NCI-H2107 (cell line): ENCODE measurements around the gene PCDHB2.
"Not testable (repeated sequence)": the region's sequence is repeated elsewhere in the genome, so short reads cannot be mapped to it uniquely, and the experiment has no call there.

Source experiments
- DNase-seq: peaks from one replicate; lab custom pipeline; 2025; lab: John Stamatoyannopoulos, UW

The PCDHB2 gene

GRCh38 chr5:141094481-141095262 lies at the start of gene PCDHB2:
TSS of gene PCDHB2 (plus strand) at chr5:141094615. CDS start at chr5:141094791, 176 bp downstream.
- DNase-seq, result no peak

GRCh38 chr5:141050622-141051520 lies 43.5 kb upstream of the PCDHB2 start, which contains the start of gene PCDHB1:
TSS of gene PCDHB1 (plus strand) at chr5:141051374. CDS start at chr5:141051471, 97 bp downstream.
- no peak for DNase-seq

GRCh38 chr5:141051521-141051866 lies 42.9 kb upstream of the PCDHB2 start:
- no peak for DNase-seq

- no peak for DNase-seq
These were observed 16.6 kb upstream of the PCDHB2 start for GRCh38 chr5:141077826-141078225.

GRCh38 chr5:141082228-141082627 lies 12.2 kb upstream of the PCDHB2 start:
- DNase-seq, result no peak

- no peak for DNase-seq
These were observed 9.9 kb upstream of the PCDHB2 start for GRCh38 chr5:141084487-141084989.

- no peak for DNase-seq
These were observed 837 bp downstream of the PCDHB2 start for GRCh38 chr5:141095263-141095641.

GRCh38 chr5:141096181-141096580 lies 1.8 kb downstream of the PCDHB2 start:
- DNase-seq, result not testable (repeated sequence)

GRCh38 chr5:141096586-141096985 lies 2.2 kb downstream of the PCDHB2 start:
- DNase-seq, result not testable (repeated sequence)

GRCh38 chr5:141100243-141100805 lies 5.9 kb downstream of the PCDHB2 start, which contains the start of gene PCDHB3:
TSS of gene PCDHB3 (plus strand) at chr5:141100473. CDS start at chr5:141100650, 177 bp downstream.
- DNase-seq, result peak; percentile 70

- DNase-seq, result no peak
These were observed 6.6 kb downstream of the PCDHB2 start for GRCh38 chr5:141101059-141101458.

GRCh38 chr5:141102070-141102469 lies 7.7 kb downstream of the PCDHB2 start:
- DNase-seq, result not testable (repeated sequence)

- not testable (repeated sequence) for DNase-seq
These were observed 8.1 kb downstream of the PCDHB2 start for GRCh38 chr5:141102471-141102870.

GRCh38 chr5:141105350-141105749 lies 10.9 kb downstream of the PCDHB2 start:
- no peak for DNase-seq

GRCh38 chr5:141119250-141119649 lies 24.8 kb downstream of the PCDHB2 start:
- DNase-seq, result no peak

- no peak for DNase-seq
These were observed 27.1 kb downstream of the PCDHB2 start, which contains the start of gene PCDHB4 for GRCh38 chr5:141121563-141121962. TSS of gene PCDHB4 (plus strand) at chr5:141121818. CDS start at chr5:141121999, 181 bp downstream.

GRCh38 chr5:141121985-141122384 lies 27.6 kb downstream of the PCDHB2 start:
- no peak for DNase-seq

GRCh38 chr5:141123396-141124135 lies 29.2 kb downstream of the PCDHB2 start:
- not testable (repeated sequence) for DNase-seq

- DNase-seq, result no peak
These were observed 32.9 kb downstream of the PCDHB2 start for GRCh38 chr5:141127305-141127704.

GRCh38 chr5:141135030-141135717 lies 40.8 kb downstream of the PCDHB2 start, which contains the start of gene PCDHB5:
TSS of gene PCDHB5 (plus strand) at chr5:141135206. CDS start at chr5:141135435, 229 bp downstream.
- DNase-seq, result no peak
